ENCODE measurements around the gene PSTPIP2.
"Not testable (repeated sequence)": the region's sequence is repeated elsewhere in the genome, so short reads cannot be mapped to it uniquely, and the experiment has no call there.

Gene PSTPIP2, protein sequence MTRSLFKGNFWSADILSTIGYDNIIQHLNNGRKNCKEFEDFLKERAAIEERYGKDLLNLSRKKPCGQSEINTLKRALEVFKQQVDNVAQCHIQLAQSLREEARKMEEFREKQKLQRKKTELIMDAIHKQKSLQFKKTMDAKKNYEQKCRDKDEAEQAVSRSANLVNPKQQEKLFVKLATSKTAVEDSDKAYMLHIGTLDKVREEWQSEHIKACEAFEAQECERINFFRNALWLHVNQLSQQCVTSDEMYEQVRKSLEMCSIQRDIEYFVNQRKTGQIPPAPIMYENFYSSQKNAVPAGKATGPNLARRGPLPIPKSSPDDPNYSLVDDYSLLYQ

DNA sequence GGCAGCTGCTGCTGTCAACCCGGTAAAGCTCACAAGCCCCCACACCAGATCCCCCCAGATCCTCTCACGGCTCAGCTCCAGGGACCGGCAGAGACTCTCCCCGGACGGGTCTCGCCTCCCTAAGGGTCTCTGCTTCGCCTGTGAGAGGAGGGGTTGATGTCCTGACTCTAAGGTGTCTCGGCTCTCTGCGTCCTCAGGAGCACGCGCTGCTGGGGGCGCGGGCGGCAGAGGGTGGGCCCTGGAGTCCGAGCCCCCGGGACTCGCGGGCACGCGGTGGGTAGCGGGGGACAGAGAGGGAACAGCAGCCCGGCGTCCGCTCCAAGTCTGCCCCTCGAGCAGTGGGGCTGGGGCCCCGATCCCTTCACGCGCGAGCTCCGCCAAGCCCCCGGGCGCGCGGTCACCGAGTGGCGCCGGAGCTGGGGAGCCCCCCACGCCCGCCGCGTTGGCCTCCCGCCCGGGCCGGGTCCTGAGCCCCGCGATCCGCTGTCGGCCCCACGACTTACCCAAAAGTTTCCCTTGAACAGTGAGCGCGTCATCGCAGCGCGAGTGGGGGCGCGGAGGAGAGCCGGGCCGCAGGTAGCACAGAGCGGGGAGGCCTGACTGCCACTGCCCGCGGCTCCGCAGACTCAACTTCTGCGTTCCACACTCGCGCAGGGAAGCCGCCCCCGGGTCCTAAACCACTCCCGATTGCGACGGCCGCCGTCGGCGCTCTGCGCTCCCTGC is at the start of gene PSTPIP2:
Gene PSTPIP2, minus strand, starts transcription at position 608 of the 723 bp plus-strand sequence. Its CDS starts 72 bp downstream, at position 536.
- DNase-seq: peak; percentile 65

GRCh38 chr18:46113751-46114150 is 41.7 kb upstream of the PSTPIP2 start:
- DNase-seq: no peak

DNA sequence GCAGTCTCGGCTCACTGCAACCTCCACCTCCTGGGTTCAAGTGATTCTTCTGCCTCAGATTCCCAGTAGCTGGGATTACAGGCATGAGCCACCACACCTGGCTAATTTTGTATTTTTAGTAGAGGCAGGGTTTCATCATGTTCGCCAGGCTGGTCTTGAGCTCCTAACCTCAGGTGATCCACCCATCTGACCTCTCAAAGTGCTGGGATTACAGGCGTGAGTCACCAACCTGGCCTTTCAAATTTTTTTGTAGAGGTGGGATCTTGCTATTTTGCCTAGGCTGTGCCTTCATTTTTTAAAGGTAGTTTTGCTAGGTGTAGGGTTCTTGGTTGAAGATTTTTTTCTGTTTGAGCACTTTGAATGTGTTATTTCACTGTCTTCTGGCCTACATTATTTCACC is 38.3 kb upstream of the PSTPIP2 start:
- no peak for DNase-seq

DNA sequence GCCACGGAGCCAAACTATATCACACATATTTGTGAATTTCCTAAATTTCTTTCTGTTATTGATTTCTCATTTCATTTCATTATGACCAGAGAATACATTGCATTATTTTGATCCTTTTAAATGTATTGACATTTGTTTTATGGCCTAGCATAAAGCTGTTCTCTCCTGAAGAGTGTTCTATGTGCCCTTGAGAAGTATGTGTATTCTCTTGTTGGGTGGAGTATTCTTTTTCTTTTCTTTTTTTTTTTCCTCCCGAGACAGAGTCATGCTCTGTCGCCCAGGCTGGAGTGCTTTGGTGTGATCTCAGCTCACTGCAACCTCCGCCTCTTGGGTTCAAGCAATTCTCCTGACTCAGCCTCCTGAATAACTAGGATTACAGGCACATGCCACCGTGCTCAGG is 37.3 kb upstream of the PSTPIP2 start:
- no peak for DNase-seq

- DNase-seq: peak; percentile 76
These were observed 32.3 kb upstream of the PSTPIP2 start, which contains the start of gene HAUS1 for GRCh38 chr18:46104128-46104911. Gene HAUS1 (plus strand): TSS chr18:46104385. CDS start chr18:46104412, 27 bp downstream.

GRCh38 chr18:46099463-46099862 is 27.4 kb upstream of the PSTPIP2 start:
- DNase-seq: no peak

GRCh38 chr18:46098616-46098933 is 26.5 kb upstream of the PSTPIP2 start:
- DNase-seq: no peak

DNA sequence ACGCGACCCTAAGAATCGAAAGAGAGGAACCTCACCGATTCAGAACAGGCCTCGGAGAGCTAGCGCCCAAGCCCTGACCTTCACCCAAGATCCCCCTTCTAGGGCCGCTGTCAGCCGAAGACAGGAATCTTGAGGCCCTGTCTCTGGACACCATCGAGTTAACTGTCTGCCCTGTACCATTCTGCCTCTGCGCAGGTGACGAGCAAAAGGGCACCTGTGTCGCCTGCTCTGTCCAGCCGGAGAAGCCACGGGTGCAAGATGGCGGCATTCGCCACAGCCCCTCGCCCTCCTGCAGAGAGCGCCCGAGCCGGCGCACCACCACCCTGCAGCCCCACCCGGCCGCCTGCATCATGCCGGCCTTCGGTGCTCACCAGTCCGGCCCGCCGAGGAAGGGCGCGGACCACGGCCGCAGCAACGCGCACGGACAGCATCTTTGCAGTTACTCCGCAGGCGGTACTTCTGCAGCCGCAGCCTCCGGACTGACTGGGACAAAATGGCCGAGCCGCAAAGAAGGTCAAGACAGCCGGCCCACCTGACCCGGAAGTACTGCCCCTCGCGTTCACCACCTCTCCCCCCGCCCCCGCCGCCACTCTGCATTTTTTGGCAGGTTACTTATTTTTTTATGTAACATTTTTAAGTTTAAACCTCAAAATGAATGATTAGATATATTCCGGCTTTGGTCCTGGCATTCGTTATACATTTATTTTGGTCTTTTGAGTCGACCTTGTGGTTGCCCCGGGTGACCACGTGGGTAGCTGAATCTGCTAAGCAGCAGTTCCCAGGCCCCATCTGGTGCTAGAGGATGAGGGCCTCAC is 25.9 kb upstream of the PSTPIP2 start, which contains the start of gene ATP5F1A:
Gene ATP5F1A, minus strand, starts transcription at position 496 of the 815 bp plus-strand sequence. Its CDS starts 65 bp downstream, at position 431.
- DNase-seq: peak; percentile 83

- no peak for DNase-seq
These were observed 25.4 kb upstream of the PSTPIP2 start for GRCh38 chr18:46097431-46097800.

- no peak for DNase-seq
These were observed 24.7 kb upstream of the PSTPIP2 start for GRCh38 chr18:46096651-46097300.

DNA sequence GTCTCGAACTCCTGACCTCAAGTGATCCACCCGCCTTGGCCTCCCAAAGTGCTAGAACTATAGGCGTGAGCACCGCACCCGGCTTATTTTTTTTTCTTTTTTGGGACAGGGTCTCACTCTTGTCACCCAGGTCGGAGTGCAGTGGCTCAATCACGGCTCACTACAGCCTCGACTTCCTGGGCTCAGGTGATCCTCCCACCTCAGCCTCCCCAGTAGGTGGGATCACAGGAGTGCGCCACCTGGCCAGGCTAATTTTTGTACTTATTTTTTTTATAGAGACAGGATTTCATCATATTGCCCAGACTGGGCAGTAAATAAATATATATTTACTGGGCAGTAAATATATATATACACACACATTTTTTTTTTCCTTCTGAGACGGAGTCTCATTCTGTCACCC is 23.5 kb upstream of the PSTPIP2 start:
- no peak for DNase-seq

DNA sequence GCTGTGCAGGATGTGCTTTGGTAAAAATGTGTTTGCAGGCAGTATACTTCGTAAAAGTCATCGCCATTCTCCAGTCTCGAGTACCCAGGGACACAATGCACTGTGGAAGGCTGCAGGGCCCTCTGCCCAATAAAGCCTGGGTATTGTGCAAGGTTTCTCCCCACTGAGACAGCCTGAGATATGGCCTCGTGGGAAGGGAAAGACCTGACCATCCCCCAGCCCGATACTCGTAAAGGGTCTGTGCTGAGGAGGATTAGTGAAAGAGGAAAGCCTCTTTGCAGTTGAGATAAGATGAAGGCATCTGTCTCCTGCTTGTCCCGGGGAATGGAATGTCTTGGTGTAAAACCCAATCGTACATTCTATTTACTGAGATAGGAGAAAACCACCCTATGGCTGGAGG is 16.4 kb upstream of the PSTPIP2 start:
- not testable (repeated sequence) for DNase-seq

- DNase-seq: no peak
These were observed 12.4 kb upstream of the PSTPIP2 start for GRCh38 chr18:46084431-46084830.

DNA sequence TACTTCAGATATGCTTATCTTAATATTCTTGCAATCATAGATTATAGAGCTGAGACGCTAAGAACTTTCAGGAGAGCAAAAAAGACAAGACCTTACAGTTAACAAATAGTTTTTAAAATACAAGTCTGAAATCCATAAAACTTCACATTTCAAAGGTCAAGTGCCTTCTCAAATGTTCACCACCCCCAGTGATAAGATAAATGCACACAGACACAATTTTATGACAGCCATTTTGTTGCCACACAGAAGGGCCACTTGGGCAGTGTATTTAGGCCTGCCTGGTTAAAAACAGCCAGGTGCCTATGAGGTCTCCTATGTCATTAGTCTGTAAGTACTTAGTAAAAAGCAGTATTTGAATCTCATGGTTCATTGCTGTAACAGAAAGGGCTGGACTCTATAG is 8.1 kb upstream of the PSTPIP2 start:
- DNase-seq: no peak

- DNase-seq: no peak
These were observed 7.3 kb upstream of the PSTPIP2 start for GRCh38 chr18:46079336-46079735.

DNA sequence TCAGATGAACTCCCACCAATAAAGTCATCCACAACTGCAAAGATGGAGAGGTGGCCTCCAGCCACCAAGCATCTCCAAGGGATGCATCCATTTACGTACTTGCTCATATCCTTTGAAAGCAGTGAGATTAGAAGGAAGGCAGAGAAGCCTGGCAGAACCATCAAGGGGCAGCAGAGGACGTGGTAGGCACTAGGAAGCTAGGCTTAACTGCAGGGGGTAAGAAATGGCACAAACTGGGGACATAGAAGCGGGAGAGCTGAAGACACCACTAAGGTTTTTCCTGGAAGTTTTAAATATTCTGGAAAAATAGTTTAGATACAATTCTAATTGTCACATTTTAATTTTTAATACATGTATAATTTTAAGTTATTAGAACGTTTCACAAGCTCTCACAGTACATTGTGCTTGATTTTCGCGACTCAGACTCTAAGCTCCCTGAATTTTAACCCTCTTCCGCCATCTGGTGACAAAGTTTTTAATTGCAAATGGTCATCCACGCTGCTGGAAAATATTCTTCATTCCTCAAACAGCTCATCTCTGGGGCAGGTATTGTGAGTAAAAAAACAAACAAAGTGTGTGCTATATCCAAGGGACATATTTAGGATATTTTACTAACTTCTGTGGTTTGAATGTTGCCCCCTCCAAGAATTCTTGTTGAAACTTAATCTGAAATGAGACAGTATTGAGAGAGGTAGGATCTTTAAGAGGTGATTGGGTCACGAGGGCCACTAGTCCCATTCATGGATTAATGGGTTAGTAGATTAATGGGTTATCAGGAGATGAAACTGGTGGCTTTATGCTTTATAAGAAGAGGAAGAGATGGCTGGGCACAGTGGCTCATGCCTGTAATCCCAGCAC is 1.6 kb upstream of the PSTPIP2 start:
- no peak for DNase-seq

GRCh38 chr18:46072959-46073358 is 899 bp upstream of the PSTPIP2 start:
- DNase-seq: no peak

- no peak for DNase-seq
These were observed 362 bp upstream of the PSTPIP2 start for GRCh38 chr18:46072376-46072867.

GRCh38 chr18:46070815-46071652 is 1.0 kb downstream of the PSTPIP2 start:
- DNase-seq: no peak

DNA sequence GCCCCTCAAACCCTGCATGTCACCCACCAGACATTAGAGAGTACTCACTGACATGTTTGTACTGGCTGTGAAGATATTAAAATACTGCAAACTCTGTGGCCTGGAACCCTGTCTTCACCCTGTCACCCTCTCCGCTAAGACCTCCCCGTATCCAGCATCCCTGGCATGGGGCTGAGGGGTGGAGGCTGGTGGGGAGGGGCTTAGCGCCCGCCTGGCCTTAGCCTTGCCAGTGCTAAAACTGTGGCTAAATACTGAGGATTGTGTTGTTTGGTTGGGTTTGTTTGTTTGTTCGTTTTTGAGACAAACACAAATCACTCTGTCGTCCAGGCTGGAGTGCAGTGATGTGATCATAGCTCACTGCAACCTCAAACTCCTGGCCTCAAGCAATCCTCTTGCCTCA is 1.8 kb downstream of the PSTPIP2 start:
- DNase-seq: no peak

Data from CD4-positive, alpha-beta T cell treated with Interleukin-15 for 1 hour (primary cell).